ENCODE results near the gene AQP12A.

Gene AQP12A

DNA sequence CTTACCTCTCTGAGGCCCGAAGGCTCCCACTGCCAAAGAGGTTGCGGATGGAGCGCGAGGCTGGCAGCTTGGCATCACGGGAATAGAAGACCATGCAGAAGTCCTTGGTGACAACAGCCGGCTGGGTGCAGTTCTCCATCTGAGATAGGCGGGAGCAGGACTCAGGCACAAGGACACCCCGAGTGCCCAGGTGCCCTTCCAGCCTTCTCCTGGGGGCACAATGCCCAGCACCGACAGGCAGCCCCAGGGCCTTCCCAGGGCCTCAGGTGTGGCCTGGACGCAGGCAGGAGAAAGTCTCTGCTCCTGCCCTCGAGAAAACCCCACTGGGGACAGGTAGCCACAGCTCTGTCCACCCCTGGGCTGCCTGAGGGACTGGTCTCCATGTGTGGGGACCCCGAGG is 33.6 kb downstream of the AQP12A start:
- H3K27me3 Mint-ChIP-seq (ENCODE audit: low read depth, poor library complexity): no peaks in the 10 kb centered on the region
- TF ChIP-seq, protein P1, sequence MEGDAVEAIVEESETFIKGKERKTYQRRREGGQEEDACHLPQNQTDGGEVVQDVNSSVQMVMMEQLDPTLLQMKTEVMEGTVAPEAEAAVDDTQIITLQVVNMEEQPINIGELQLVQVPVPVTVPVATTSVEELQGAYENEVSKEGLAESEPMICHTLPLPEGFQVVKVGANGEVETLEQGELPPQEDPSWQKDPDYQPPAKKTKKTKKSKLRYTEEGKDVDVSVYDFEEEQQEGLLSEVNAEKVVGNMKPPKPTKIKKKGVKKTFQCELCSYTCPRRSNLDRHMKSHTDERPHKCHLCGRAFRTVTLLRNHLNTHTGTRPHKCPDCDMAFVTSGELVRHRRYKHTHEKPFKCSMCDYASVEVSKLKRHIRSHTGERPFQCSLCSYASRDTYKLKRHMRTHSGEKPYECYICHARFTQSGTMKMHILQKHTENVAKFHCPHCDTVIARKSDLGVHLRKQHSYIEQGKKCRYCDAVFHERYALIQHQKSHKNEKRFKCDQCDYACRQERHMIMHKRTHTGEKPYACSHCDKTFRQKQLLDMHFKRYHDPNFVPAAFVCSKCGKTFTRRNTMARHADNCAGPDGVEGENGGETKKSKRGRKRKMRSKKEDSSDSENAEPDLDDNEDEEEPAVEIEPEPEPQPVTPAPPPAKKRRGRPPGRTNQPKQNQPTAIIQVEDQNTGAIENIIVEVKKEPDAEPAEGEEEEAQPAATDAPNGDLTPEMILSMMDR (IDR thresholded peaks at IDR 0.05): no peak
- no peaks in the 10 kb centered on the region for H3K36me3 Mint-ChIP-seq (ENCODE audit: low read depth)
- no peaks in the 10 kb centered on the region for H3K9me3 Mint-ChIP-seq
- H3K27ac Mint-ChIP-seq: no peak overlapping the region
- no peak overlapping the region for H3K4me3 Mint-ChIP-seq
- H3K4me1 Mint-ChIP-seq: peaks cover 24% of the 10 kb centered on the region
- DNase-seq: no peak

DNA sequence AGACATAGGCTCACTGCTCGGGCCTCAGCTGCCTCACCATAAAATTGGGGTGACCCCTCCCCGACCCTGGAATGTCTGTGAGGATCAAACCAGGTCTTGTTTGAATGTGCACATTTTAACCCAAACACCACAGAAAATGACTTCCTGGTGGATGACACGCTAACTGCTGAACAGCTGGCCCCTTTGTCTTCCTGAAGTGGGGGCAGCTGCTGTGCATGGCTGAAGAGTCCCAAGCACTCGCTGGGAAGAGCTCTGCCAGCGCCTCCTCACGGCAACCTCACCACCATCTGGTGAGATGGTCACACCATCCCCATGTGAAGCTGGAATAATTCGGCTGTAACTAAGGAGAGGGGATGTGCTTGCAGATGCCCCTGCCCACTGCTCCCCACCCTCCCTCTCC is 34.0 kb downstream of the AQP12A start:
- Mint-ChIP-seq H3K4me3 (no peak overlapping the region), H3K27me3 (ENCODE audit: low read depth, poor library complexity) (no peaks in the 10 kb centered on the region), H3K36me3 (ENCODE audit: low read depth) (no peaks in the 10 kb centered on the region), H3K9me3 (no peaks in the 10 kb centered on the region), H3K4me1 (peaks cover 28% of the 10 kb centered on the region), H3K27ac (no peak overlapping the region)
- TF ChIP-seq, protein P1 (IDR thresholded peaks at IDR 0.05): no peak
- DNase-seq: no peak

DNA sequence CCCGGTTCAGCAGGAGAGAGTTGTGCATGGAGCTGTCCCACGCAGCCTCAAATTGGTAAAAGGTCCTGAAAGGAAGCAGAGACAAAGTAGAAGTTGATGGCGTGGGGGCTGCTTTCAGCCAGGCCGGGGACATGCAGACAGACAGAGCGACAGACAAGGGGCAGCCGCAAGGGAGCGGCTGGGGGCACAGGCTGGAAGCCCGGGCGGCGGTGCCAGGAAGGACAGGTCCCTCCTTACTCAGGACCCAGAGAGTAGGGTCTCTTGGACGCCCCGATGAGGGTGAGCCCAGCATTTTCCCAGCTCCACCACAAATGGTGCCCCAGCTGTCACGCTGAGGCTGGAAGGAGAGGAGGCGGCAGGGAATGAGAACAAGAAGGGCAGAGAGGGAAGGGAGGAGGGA is 35.2 kb downstream of the AQP12A start:
- H3K27ac Mint-ChIP-seq: peak overlapping the region; percentile 73
- no peak for DNase-seq
- TF ChIP-seq, protein P1 (IDR thresholded peaks at IDR 0.05): no peak
- H3K36me3 Mint-ChIP-seq (ENCODE audit: low read depth): no peaks in the 10 kb centered on the region
- peaks cover 37% of the 10 kb centered on the region for H3K4me1 Mint-ChIP-seq
- no peaks in the 10 kb centered on the region for H3K27me3 Mint-ChIP-seq (ENCODE audit: low read depth, poor library complexity)
- no peak overlapping the region for H3K4me3 Mint-ChIP-seq
- no peaks in the 10 kb centered on the region for H3K9me3 Mint-ChIP-seq

DNA sequence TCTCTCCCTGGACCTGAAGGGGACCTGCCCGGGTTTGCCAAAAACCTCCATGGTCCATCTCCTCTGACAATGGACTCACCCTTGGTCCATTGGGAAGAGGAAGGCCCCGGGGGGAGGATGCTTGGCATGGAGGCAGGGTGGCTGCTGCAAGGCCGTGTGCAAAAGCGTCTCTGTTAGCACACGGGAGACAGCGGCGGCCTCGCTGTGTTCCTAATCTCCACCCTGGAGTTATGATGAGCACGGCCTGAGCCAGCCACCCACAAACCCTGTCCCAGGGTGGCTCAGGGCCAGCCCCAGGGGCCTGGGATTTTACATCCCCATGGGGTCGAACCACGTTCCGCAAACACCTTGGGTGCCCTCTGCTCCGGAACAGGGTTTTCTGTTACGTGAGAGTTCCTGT is 35.8 kb downstream of the AQP12A start:
- Mint-ChIP-seq H3K9me3 (no peaks in the 10 kb centered on the region), H3K36me3 (ENCODE audit: low read depth) (no peaks in the 10 kb centered on the region), H3K27me3 (ENCODE audit: low read depth, poor library complexity) (no peaks in the 10 kb centered on the region), H3K4me1 (peaks cover 37% of the 10 kb centered on the region), H3K27ac (no peak overlapping the region), H3K4me3 (no peak overlapping the region)
- TF ChIP-seq, protein P1 (IDR thresholded peaks at IDR 0.05): no peak
- DNase-seq: no peak

DNA sequence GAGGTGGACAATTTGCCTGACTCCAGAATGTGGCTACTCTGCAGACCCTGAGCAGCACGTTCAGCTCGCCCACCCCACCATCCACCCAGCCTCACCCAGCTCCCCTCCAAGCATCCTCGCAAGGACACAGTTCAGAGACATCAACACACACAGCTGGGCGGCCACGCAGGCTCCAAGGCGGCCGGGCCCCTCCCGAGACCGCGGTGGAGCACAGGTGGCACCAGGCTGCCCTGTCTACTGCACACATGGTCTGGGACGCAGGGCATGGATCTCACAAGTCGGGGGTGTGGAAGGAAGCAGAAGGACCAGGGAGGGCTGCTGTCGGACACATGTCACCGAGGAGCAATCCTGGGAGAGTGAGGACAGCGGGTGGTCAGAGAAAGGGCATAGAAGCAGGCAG is 36.2 kb downstream of the AQP12A start:
- Mint-ChIP-seq H3K27me3 (ENCODE audit: low read depth, poor library complexity) (no peaks in the 10 kb centered on the region), H3K27ac (peak overlapping the region; percentile 88), H3K4me3 (no peak overlapping the region), H3K9me3 (no peaks in the 10 kb centered on the region), H3K4me1 (peaks cover 39% of the 10 kb centered on the region), H3K36me3 (ENCODE audit: low read depth) (no peaks in the 10 kb centered on the region)
- DNase-seq: no peak
- TF ChIP-seq, protein P1 (IDR thresholded peaks at IDR 0.05): no peak

DNA sequence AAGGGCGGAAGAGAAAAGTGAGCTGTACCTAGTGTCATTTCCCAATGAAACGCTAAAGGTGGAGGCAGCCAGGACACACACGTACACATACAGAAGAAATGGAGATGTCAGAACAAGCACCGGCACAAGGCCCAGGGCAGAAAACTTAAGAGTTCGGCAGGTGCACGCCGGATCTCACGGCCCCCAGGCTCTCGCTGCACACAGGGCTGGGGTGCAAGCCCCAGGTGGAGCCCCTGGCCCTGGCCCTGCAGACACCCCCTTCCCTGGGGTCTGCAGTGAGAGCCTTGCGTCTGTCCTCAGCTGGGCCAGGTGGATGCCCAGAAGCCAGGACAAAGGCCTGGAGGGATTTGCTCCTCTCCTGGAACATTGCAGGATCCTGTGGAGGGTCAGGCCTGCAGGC is 36.7 kb downstream of the AQP12A start:
- TF ChIP-seq, protein P1 (IDR thresholded peaks at IDR 0.05): no peak
- no peaks in the 10 kb centered on the region for H3K27me3 Mint-ChIP-seq (ENCODE audit: low read depth, poor library complexity)
- H3K27ac Mint-ChIP-seq: peak overlapping the region; percentile 88
- peaks cover 43% of the 10 kb centered on the region for H3K4me1 Mint-ChIP-seq
- no peak overlapping the region for H3K4me3 Mint-ChIP-seq
- DNase-seq: no peak
- no peaks in the 10 kb centered on the region for H3K9me3 Mint-ChIP-seq
- H3K36me3 Mint-ChIP-seq (ENCODE audit: low read depth): no peaks in the 10 kb centered on the region
